T-helper 22 cell (primary cell): ENCODE results near the gene CDH4.

ENCODE experiments used
- DNase-seq: peaks from one replicate; pipeline ENCODE4 v3.0.0-alpha.2; 2020; ENCODE audit warnings: low read depth

CDH4 gene

DNA sequence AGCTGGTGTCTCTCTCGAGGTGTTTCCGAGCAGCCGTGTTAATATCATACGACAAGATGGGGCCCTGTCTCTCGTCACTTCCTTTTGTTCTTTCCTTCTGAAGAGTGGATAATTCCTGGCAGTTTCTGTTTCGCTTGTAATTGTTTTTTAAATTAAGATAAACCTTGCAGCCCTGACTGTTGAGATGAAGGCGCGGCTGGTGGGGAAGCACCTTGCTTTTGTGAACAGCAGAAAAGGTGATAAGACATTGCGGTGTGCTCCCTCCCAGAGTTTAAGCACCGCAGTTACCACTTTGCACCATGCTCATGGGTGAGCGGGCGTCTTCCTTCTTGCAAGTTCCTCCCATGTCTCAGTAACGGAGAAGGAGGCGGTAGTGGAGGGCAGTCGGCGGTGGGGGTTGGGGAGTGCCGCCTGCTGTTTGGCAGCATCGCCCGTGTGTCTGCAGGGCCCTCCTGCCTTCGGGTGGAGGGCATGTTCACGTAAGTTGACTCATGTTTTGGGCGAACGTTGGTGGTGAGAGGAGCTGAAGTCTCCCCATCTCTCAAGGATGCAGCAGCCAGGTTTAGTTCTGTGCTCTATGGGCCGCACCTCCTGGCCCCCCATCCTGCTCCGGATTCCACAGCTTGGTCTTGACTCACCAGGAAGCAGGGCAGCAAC, 467.8 kb downstream of the CDH4 start:
- DNase-seq: peak; percentile 16

DNA sequence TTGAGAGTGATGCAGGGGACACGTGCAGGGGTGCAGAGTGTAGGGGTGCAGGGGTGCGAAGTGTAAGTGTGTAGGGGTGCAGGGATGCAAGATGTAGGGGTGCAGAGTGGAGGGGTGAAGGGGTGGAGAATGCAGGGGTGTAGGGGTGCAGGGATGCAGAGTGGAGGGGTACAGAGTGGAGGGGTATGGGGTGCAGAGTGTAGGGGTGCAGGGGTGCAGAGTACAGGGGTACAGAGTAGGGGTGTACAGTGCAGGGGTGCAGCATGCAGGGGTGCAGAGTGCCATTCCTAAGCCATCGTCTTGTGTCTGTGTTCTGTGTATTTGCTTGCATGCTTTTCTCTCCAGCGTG, 468.3 kb downstream of the CDH4 start:
- no peak for DNase-seq

GRCh38 chr20:61722146-61722678, 470.2 kb downstream of the CDH4 start:
- no peak for DNase-seq

DNA sequence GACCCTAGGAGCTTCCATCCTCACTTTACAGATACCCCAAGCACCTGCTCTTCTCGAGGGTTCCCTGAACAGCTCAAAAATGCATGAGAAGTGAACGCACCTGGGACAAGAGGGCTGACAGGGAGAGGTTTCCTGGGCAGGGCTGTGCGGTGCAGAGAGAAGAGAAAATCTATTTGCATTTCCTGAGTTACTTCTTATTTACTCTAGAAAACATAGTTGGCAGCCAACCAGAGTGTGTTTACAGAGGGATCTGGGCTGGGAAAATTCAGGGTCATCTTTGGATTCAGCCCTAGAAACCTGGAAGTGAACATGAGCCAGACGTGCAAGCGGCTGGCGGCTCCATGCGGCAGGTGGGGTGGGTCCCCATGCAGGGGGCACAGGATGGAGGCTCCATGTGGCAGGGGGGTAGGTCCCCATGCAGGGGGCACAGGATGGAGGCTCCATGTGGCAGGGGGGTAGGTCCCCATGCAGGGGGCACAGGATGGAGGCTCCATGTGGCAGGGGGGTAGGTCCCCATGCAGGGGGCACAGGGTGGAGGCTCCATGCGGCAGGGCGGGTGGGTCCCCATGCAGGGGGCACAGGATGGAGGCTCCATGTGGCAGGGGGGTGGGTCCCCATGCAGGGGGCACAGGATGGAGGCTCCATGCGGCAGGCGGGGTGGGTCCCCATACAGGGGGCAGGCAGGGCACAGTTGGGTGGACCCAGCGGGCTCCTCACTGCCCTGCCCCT, 471.6 kb downstream of the CDH4 start:
- DNase-seq: no peak

DNA sequence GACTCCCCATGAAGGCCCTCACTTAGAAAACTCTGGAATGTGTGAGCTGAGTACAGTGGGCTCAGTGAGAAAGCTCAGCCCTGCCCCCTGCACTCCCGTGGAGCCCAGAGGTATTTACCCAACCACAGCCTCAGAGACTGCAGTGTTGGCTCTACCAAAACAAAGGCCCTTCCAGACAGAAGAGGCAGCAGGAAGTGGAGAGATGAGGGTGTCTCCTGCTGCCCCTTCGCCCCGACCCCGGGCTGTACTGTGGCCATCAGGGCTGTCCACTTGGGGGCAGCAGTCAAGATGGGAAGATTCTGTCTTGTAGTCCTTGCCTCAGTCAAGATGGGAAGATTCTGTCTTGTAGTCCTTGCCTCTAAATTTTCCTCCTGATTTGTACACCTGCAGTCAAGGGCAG, 472.3 kb downstream of the CDH4 start:
- no peak for DNase-seq

DNA sequence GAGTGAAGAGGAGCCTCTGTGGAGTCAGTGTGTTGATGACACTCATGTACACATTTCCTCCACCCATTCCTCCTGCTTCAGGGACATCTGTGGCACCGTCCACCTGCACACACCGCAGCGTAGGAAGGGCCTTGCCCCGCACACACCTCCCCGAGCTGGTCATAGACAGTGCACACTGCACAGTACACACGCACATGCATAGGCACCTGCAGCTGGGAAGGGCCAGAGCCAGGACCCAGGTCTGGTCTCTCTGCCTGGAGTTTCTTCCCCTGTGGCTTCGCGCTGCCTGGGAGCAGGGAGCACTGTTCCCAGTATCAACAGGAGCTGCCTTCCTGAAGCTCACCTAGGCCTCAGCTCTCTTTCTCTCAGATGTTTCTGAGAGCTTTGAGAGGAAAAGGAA, 473.1 kb downstream of the CDH4 start:
- DNase-seq: no peak

DNA sequence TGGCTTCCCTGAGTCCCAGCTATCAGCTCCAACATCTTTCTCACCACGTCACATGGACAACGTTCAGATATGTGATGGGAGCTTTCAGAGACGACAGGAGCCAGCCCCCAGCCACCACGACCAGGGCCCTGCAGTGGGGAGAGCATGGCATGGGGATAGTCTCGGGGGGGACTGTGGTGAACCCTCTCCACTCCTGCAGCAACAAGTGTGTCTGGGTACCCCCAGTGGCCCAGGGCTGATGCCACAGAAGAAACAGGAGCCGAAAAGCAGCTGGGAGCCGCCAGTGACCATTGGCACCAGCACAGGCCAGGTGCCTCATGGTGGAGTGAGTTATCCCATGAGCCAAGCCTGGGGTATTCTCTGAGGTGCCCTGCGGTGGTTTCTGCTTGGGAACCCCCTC, 473.9 kb downstream of the CDH4 start:
- no peak for DNase-seq

- no peak for DNase-seq
Observed at GRCh38 chr20:61726979-61727378, 474.9 kb downstream of the CDH4 start.

- no peak for DNase-seq
Observed at GRCh38 chr20:61727761-61728160, 475.7 kb downstream of the CDH4 start.

- no peak for DNase-seq
Observed at GRCh38 chr20:61728326-61728725, 476.3 kb downstream of the CDH4 start.

DNA sequence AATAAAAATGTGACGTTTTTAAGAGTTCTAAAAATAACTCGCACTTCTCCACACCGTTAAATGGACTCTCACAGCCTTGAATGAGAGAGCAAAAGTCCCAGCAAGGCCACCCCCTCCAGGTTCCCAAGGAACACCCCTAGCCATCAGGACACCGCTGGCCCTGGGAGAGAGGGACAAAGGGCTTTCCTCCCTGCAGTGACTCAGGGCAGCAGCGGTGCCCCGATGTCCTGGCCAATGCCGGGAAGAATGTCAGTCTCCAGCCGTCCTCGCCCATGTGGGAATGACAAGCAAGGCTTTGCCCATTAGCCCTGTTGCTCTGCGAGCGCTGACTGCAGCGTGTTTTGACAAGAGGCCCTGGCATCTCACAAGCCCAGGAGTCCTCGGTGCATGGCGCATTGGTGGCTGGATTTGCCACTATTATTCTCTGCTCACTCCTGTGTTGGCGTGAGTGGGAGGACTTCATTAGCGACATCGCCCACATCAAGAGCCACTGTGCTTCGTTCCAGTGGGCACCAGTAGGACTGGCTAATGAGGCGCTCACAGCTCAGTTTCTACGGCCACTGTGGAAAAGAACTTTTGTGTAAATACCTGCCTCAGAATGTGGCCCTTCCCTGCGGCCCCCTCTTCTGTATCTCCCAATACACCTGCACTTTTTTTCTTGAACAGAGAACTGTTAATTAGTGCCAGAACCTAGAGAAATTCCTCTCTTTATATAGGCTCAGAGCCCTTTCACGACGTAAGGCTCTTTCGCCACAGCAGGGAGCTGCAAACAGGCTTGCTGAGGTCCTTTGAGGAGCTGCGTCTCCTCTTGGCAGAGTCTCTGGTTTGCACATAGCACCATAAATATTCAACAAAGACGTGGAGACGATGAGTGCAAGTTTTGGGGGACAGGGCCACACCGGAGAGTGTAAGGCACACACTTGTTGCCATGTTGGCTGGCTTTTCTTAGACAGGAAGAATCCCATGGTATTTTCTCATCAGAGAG, 477.0 kb downstream of the CDH4 start:
- no peak for DNase-seq

DNA sequence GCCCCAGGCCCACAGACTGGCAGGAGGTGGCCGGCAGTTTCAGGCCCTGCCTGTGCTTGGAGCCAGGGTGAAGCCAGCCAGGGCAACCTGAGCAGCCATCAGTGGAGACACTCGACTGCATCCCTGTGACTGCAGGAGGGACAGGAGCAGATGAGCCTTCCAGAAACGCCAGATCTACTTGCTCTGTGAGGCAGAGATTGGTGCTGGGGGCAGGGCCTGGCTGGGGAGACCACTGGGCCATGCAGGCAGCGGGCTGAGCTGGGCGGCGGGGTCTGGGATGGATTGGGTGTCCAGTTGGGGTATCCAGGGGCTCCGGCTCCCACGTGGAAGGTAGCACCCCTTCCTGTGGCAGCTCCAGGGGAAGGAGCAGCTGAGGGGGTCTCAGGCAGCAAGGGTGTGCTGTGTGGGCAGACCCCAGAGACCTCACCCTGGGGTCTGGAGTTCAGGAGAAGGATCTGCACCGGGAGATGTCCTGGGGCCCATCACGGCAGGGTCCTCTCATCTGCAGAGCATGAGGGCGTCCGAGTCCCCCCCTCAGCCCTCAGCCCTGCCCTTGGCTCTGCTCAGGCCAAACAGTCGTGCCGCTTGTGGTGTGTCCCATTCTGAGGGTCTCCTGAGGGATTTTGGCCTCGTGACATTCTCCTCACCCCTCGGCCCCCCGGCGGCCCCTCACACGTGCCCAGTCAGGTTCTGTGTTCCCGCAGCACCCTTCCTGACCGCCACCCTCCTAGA, 478.7 kb downstream of the CDH4 start:
- DNase-seq: no peak

- no peak for DNase-seq
Observed at GRCh38 chr20:61731363-61732181, 479.5 kb downstream of the CDH4 start.

- DNase-seq: no peak
Observed at GRCh38 chr20:61732511-61733210, 480.6 kb downstream of the CDH4 start.

DNA sequence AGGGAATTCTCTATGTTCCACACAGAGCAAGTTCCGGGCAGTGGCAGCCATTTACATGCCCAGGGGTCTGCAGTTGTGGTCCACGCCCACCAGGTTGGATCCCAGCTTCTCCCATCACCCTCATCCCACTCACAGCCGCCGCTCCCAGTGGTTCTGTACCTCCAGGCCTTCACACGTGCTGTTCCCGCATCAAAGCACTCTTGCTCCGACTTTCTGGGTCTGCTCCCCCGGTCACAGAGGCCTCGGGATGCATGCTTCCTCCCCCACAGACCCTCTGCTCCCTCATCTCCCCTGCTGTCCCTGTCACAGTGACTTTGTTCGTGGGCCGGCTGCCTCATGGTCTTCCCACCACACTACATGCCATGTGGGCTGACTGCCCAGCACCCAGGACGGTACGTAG, 481.2 kb downstream of the CDH4 start:
- DNase-seq: no peak

DNA sequence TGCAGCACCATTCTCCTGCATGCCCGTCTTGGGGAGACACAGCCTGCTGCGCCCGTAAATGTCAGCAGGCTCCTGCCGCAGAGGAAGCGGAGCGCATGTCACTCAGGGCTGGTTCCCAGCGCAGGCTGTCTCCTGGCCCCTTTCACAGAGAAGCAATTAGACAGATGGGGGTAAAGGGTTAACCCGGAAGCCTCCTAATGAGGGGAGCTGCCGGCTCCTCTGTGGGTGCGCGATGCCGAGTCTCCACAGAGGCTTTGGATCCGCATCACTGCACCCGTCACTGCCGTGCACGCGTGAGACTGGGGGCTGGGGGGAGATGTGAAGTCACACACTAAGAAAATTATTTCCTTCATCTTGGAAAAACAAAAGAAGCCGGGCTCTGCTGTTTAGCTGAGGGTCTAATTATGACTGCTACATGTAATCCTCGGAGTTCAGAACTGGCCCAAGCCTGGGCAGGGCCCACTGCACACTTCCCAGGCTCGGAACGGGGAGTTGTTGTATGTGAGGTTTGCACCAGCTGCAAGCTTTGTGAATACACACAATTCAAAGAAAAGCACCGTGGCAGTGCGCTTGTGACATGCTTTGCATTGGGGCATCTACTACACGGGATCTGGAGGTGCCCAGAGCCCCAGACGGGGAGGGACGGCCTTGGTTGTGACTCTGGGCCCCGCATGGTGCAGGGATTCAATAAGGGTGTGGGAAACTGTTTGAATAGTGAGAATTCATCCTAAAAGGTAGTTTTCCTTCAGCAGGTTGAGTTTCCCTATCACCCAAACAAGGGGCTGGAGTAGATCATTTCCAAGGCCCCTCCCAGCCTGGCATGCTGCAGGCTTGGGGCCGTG, 482.1 kb downstream of the CDH4 start:
- DNase-seq: no peak

- no peak for DNase-seq
Observed at GRCh38 chr20:61734733-61735502, 482.9 kb downstream of the CDH4 start.

DNA sequence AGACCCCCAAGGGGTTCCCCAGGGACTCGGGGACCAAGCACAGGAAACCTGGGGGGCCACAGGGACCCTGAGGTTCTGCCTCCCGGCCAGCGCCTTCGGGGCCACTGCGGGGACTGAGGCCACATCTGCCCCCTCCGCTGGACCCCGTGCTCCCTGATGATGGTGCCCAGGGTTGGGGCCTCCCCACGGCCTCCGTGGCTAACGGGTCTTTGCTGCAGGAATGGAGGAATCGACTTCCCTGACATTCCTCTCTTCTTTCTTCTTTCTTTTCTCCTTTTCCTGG, 483.4 kb downstream of the CDH4 start:
- no peak for DNase-seq
